RCC 7860 (cell line): Measurements from ENCODE around the gene DPP10.

Experiments
- DNase-seq: peaks from one replicate; pipeline ENCODE4 v3.0.0-alpha.2; 2015; ENCODE audit warnings: low spot score
- FAIRE-seq: peaks from 2 replicates; lab custom pipeline; 2012; peaks lifted over from hg19 to GRCh38; lab: Jason Lieb, UNC

DPP10 gene

GRCh38 chr2:115609978-115610377, 1167.5 kb downstream of the DPP10 start:
- no peak for DNase-seq

GRCh38 chr2:115610888-115611287, 1168.4 kb downstream of the DPP10 start:
- DNase-seq (no peak), FAIRE-seq (no peak)

More at GRCh38 chr2:115609978-115610377, 1167.5 kb downstream of the DPP10 start:
- no peak for FAIRE-seq

- no peak for FAIRE-seq
- DNase-seq: no peak
These were observed 1181.9 kb downstream of the DPP10 start for GRCh38 chr2:115624332-115624731.

GRCh38 chr2:115634578-115634977, 1192.1 kb downstream of the DPP10 start:
- FAIRE-seq: no peak
- no peak for DNase-seq

- no peak for DNase-seq
- FAIRE-seq: no peak
These were observed 1193.0 kb downstream of the DPP10 start for GRCh38 chr2:115635430-115635829.

- no peak for DNase-seq
- no peak for FAIRE-seq
These were observed 1207.3 kb downstream of the DPP10 start for GRCh38 chr2:115649731-115650130.

GRCh38 chr2:115650827-115651226, 1208.4 kb downstream of the DPP10 start:
- FAIRE-seq (no peak), DNase-seq (no peak)

GRCh38 chr2:115652652-115653051, 1210.2 kb downstream of the DPP10 start:
- DNase-seq (no peak), FAIRE-seq (no peak)

GRCh38 chr2:115654362-115654761, 1211.9 kb downstream of the DPP10 start:
- DNase-seq (no peak), FAIRE-seq (no peak)

GRCh38 chr2:115678129-115678528, 1235.7 kb downstream of the DPP10 start:
- DNase-seq: no peak
- no peak for FAIRE-seq

GRCh38 chr2:115684345-115684744, 1241.9 kb downstream of the DPP10 start:
- DNase-seq (no peak), FAIRE-seq (no peak)

GRCh38 chr2:115691409-115691808, 1249.0 kb downstream of the DPP10 start:
- DNase-seq (no peak), FAIRE-seq (no peak)

GRCh38 chr2:115694651-115695050, 1252.2 kb downstream of the DPP10 start:
- DNase-seq: no peak
- FAIRE-seq: no peak

GRCh38 chr2:115733190-115733775, 1290.8 kb downstream of the DPP10 start:
- FAIRE-seq: no peak
- no peak for DNase-seq

- FAIRE-seq (no peak), DNase-seq (no peak)
These were observed 1295.7 kb downstream of the DPP10 start for GRCh38 chr2:115738111-115738510.

- DNase-seq (no peak), FAIRE-seq (no peak)
These were observed 1297.1 kb downstream of the DPP10 start for GRCh38 chr2:115739574-115739973.

GRCh38 chr2:115746151-115746550, 1303.7 kb downstream of the DPP10 start:
- FAIRE-seq (no peak), DNase-seq (no peak)

GRCh38 chr2:115757286-115757685, 1314.8 kb downstream of the DPP10 start:
- FAIRE-seq (no peak), DNase-seq (no peak)

GRCh38 chr2:115763601-115764000, 1321.2 kb downstream of the DPP10 start:
- DNase-seq: no peak
- FAIRE-seq: no peak

GRCh38 chr2:115771516-115771915, 1329.1 kb downstream of the DPP10 start:
- FAIRE-seq (no peak), DNase-seq (no peak)

- FAIRE-seq: no peak
These were observed 1331.9 kb downstream of the DPP10 start for GRCh38 chr2:115774361-115774760.

GRCh38 chr2:115779085-115779632, 1336.7 kb downstream of the DPP10 start:
- DNase-seq (no peak), FAIRE-seq (no peak)

More at GRCh38 chr2:115774361-115774760, 1331.9 kb downstream of the DPP10 start:
- DNase-seq: no peak

- DNase-seq: no peak
- no peak for FAIRE-seq
These were observed 1339.8 kb downstream of the DPP10 start for GRCh38 chr2:115782286-115782685.
